ENCODE measurements around the gene OR51G1.
"Not testable (repeated sequence)": the region's sequence is repeated elsewhere in the genome, so short reads cannot be mapped to it uniquely, and the experiment has no call there.

Gene OR51G1

DNA sequence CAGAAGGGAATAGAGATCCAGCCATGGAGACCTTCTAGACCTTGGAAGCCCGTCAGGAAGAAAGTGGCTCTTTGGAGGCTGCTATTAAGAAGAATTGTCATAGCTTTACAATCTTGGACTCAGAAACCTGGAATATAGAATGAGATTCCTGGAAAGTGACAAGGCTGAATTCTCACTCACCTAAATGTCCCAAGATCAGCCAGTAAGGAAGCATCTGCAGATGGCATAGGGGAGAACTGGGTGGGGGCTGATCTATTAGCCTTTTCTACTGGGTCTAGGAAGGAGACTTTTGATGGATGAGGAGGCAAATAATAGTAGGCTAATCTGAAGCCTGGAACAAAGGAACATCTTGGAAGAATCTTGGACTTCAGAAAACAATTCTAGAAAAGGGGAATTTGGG lies at the start of gene OR51G1:
Gene OR51G1, minus strand, starts transcription at position 101 of the 400 bp plus-strand sequence. Its CDS starts 0 bp downstream, at position 101.
- no peak within 1 kb of the TSS for H3K4me3 ChIP-seq (ENCODE audit: low read depth, low read length)
- no peak for DNase-seq (ENCODE audit: low read depth)
- no peak for TF ChIP-seq CTCF (IDR thresholded peaks at IDR 0.05; ENCODE audit: control insufficient read depth, extremely low read depth, insufficient read depth)

DNA sequence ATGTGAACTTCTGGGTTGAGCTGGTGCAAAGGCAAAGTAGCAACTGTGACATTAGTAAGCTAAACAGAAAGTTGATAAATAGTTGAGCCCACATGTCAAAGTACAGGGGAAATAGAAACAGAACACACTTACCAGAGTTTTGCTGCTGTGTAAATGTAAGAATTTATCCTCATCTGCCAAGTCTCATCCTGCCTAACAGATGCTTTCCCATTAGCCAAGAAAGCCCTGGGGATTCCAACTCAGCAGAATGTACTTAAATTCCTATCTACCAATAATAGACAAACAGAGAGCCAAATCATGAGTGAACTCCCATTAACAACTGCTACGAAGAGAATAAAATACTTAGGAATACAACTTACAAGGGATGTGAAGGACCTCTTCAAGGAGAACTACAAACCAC lies 38.7 kb upstream of the OR51G1 start:
- H3K4me3 ChIP-seq (ENCODE audit: low read depth, low read length): no peak overlapping the region
- no peak for DNase-seq (ENCODE audit: low read depth)
- TF ChIP-seq CTCF (IDR thresholded peaks at IDR 0.05; ENCODE audit: control insufficient read depth, extremely low read depth, insufficient read depth): no peak

DNA sequence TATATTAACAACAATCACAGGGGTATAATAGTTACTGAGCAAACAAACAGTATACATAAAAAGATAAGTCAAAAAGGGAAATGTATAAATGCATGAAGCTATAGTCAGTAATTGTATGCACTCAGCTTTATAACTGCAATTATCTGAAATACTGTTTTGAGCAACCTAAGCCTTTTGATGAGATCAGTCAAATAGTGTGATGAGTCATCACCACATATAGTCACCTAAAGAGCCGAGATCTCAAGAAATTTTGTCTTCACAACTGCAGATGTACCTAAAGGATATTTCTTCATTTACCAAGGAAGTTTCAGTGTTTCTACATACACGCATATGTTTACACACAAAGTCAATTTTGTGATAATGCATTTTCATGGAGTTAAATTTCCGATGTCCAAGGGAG lies 36.7 kb upstream of the OR51G1 start:
- no peak overlapping the region for H3K4me3 ChIP-seq (ENCODE audit: low read depth, low read length)
- TF ChIP-seq CTCF (IDR thresholded peaks at IDR 0.05; ENCODE audit: control insufficient read depth, extremely low read depth, insufficient read depth): no peak
- DNase-seq (ENCODE audit: low read depth): no peak

GRCh38 chr11:4957396-4957795 lies 33.3 kb upstream of the OR51G1 start:
- no peak for DNase-seq (ENCODE audit: low read depth)
- no peak overlapping the region for H3K4me3 ChIP-seq (ENCODE audit: low read depth, low read length)
- no peak for TF ChIP-seq CTCF (IDR thresholded peaks at IDR 0.05; ENCODE audit: control insufficient read depth, extremely low read depth, insufficient read depth)

GRCh38 chr11:4955613-4956012 lies 31.5 kb upstream of the OR51G1 start, which contains the start of gene OR51A2:
TSS of gene OR51A2 (minus strand) at chr11:4955713. CDS start at chr11:4955713, 0 bp downstream.
- not testable (repeated sequence) for H3K4me3 ChIP-seq (ENCODE audit: low read depth, low read length); DNase-seq (ENCODE audit: low read depth)

DNA sequence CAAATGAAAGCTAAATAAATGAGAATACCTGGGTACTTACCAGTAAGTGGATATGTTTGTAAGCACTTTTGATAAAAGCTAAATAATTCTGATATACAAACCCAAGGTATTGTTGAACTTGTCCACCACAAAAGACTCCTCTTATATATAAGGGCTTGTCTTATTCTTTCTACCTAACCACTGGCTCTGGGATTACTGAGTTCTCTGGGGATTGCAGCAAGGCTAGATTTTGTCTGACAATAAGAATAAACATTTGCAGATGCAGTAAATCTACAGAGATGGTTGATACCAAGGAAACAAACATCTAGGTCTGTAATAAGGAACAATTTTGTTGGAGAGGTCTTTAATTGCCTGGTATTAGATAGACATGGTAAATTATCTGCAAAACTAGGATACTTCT lies 23.4 kb upstream of the OR51G1 start, which contains the start of gene OR51A4:
Gene OR51A4, minus strand, starts transcription at position 101 of the 400 bp plus-strand sequence. CDS start 505 bp downstream, outside the sequence.
- TF ChIP-seq CTCF (IDR thresholded peaks at IDR 0.05; ENCODE audit: control insufficient read depth, extremely low read depth, insufficient read depth): no peak
- H3K4me3 ChIP-seq (ENCODE audit: low read depth, low read length): no peak within 1 kb of the TSS
- no peak for DNase-seq (ENCODE audit: low read depth)

- H3K4me3 ChIP-seq (ENCODE audit: low read depth, low read length): no peak overlapping the region
- no peak for DNase-seq (ENCODE audit: low read depth)
- TF ChIP-seq CTCF (IDR thresholded peaks at IDR 0.05; ENCODE audit: control insufficient read depth, extremely low read depth, insufficient read depth): no peak
Measured at GRCh38 chr11:4936745-4937144, 12.6 kb upstream of the OR51G1 start.

Data from LNCaP clone FGC (cell line).